Measurements from ENCODE around the gene ASL.

DNA sequence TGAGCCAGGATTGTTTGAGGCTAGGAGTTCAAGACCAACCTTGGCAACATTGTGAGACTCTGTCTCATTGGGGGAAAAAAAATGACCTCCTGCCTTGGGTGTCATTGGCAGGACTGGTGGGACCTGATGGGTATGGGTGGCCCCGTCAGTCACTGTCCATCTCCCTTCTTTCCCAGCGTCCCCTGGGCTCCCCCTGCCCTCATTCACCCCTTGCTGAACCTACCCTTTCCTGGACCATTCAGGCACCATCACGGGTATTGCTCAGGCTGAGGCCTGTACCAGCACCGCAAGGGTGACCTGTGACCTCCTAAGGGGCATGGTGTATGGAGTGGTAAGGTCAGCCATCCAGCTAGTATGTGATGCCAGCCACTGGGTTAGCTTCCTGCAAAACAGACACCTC lies 19.4 kb downstream of the ASL start:
- TF ChIP-seq, protein P1, sequence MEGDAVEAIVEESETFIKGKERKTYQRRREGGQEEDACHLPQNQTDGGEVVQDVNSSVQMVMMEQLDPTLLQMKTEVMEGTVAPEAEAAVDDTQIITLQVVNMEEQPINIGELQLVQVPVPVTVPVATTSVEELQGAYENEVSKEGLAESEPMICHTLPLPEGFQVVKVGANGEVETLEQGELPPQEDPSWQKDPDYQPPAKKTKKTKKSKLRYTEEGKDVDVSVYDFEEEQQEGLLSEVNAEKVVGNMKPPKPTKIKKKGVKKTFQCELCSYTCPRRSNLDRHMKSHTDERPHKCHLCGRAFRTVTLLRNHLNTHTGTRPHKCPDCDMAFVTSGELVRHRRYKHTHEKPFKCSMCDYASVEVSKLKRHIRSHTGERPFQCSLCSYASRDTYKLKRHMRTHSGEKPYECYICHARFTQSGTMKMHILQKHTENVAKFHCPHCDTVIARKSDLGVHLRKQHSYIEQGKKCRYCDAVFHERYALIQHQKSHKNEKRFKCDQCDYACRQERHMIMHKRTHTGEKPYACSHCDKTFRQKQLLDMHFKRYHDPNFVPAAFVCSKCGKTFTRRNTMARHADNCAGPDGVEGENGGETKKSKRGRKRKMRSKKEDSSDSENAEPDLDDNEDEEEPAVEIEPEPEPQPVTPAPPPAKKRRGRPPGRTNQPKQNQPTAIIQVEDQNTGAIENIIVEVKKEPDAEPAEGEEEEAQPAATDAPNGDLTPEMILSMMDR (IDR thresholded peaks at IDR 0.05) = no peak
- TF ChIP-seq POLR2A (IDR thresholded peaks at IDR 0.05) (no peak), POLR2AphosphoS5 (IDR thresholded peaks at IDR 0.05) (no peak)

All from prostate gland (tissue), 2 donors.